PC-3 (cell line): ENCODE measurements around the gene ZFP62. TPM values are rescaled to one million over a fixed set of nuclear protein-coding genes. Genes with fewer than 3 reads are reported as not detected.

ENCODE experiments used
- ATAC-seq: fragments of 200-7000 bp; cut with Tn5 transposase; 2 replicates; pipeline ENCODE4 v1.9.1; 2020; ENCODE audit warnings: mild to moderate bottlenecking, moderate library complexity
- BruUV-seq: library from RNA; stranded (reverse); fragments of 400-500 nt; replicated peaks from 2 replicates; lab custom pipeline; 2021; lab: Mats Ljungman, UMichigan
- CTCF ChIA-PET: fragments of 300-600 bp; sonication (Branson Sonifier 250); formaldehyde crosslinking; loops from one replicate; lab custom pipeline; 2022; ENCODE audit warnings: antibody characterized with exemption; lab: Charles Lee
- POLR2A ChIA-PET: fragments of 300-600 bp; sonication (Branson Sonifier 250); formaldehyde crosslinking; loops from one replicate; lab custom pipeline; 2022; ENCODE audit warnings: antibody characterized with exemption; ENCODE audit not compliant: unreplicated experiment; lab: Charles Lee
- DNase-seq: peaks from one replicate; pipeline ENCODE4 v3.0.0-alpha.2; 2015
- H2AFZ ChIP-seq: fragments of 300-600 bp; sonication (generic); 2 replicates; pipeline ENCODE4 v1.6.0; 2016; ENCODE audit warnings: antibody characterized with exemption, low read length
- H3F3A ChIP-seq: fragments of 300-600 bp; sonication (generic); one replicate; pipeline ENCODE4 v1.6.0; 2017; ENCODE audit warnings: antibody characterized with exemption, low read length, control low read depth, mild to moderate bottlenecking; ENCODE audit not compliant: unreplicated experiment
- H3K27ac ChIP-seq: fragments of 300-600 bp; sonication (generic); 2 replicates; pipeline ENCODE4 v1.5.1; 2016; ENCODE audit warnings: mild to moderate bottlenecking, low read length
- H3K27me3 ChIP-seq: fragments of 300-600 bp; sonication (generic); 2 replicates; pipeline ENCODE4 v1.6.1; 2016; ENCODE audit warnings: low read length, mixed read lengths
- H3K36me3 ChIP-seq: fragments of 300-600 bp; sonication (generic); 2 replicates; pipeline ENCODE4 v1.6.1; 2016; ENCODE audit warnings: low read depth, mixed run types, low read length, mixed read lengths
- H3K4me1 ChIP-seq: fragments of 300-600 bp; sonication (generic); 2 replicates; pipeline ENCODE4 v1.5.1; 2016; ENCODE audit warnings: low read length; ENCODE audit not compliant: insufficient read depth
- H3K4me2 ChIP-seq: fragments of 300-600 bp; sonication (generic); 2 replicates; pipeline ENCODE4 v1.6.0; 2016; ENCODE audit warnings: low read length
- H3K4me3 ChIP-seq: fragments of 300-600 bp; sonication (generic); 2 replicates; pipeline ENCODE4 v1.5.1; 2016; ENCODE audit warnings: mild to moderate bottlenecking, low read length, mixed read lengths
- H3K79me2 ChIP-seq: fragments of 300-600 bp; sonication (generic); 2 replicates; pipeline ENCODE4 v1.6.1; 2017; ENCODE audit warnings: low read length, mixed read lengths
- H3K9ac ChIP-seq: fragments of 300-600 bp; sonication (generic); 2 replicates; pipeline ENCODE4 v1.6.0; 2016; ENCODE audit warnings: mild to moderate bottlenecking, low read length
- H3K9me2 ChIP-seq: fragments of 300-600 bp; sonication (generic); replicated peaks from 2 replicates; pipeline ENCODE4 v1.6.1; 2016; ENCODE audit warnings: mixed run types, low read length, mixed read lengths
- H3K9me3 ChIP-seq: fragments of 300-600 bp; sonication (generic); 2 replicates; pipeline ENCODE4 v1.6.1; 2016; ENCODE audit warnings: low read length, mixed read lengths
- H4K20me1 ChIP-seq: fragments of 300-600 bp; sonication (generic); 2 replicates; pipeline ENCODE4 v1.6.1; 2016; ENCODE audit warnings: low read length, mixed read lengths
- CTCF ChIP-seq: fragments of 300-600 bp; sonication (generic); conservative IDR thresholded peaks from 2 replicates; pipeline ENCODE4 v1.5.1; 2017; ENCODE audit warnings: antibody characterized with exemption, low read depth, mild to moderate bottlenecking, low read length
- EZH2 ChIP-seq: fragments of 300-600 bp; sonication (generic); IDR thresholded peaks from one replicate; pipeline ENCODE4 v1.6.1; 2017; ENCODE audit warnings: antibody characterized with exemption, mild to moderate bottlenecking, low read length; ENCODE audit not compliant: unreplicated experiment
- EZH2phosphoT487 ChIP-seq: fragments of 300-600 bp; sonication (generic); IDR thresholded peaks from 2 replicates; pipeline ENCODE4 v1.6.1; 2018; ENCODE audit warnings: mild to moderate bottlenecking, antibody characterized with exemption, low read length, borderline replicate concordance
- intact Hi-C: fragments of 100-400 bp; cut with micrococcal nuclease; formaldehyde crosslinking; loops from 2 replicates; pipeline ENCODE4 v1.9.0; 2023
- total RNA-seq: library from RNA; depleted of rRNA; stranded (reverse); fragments of >200 nt; gene quantifications from 2 replicates; pipeline ENCODE4 v1.2.3, GENCODE V29; 2014

Gene ZFP62
- total RNA-seq, 1 experiment from 2014 or later, result 24.3 TPM

DNA sequence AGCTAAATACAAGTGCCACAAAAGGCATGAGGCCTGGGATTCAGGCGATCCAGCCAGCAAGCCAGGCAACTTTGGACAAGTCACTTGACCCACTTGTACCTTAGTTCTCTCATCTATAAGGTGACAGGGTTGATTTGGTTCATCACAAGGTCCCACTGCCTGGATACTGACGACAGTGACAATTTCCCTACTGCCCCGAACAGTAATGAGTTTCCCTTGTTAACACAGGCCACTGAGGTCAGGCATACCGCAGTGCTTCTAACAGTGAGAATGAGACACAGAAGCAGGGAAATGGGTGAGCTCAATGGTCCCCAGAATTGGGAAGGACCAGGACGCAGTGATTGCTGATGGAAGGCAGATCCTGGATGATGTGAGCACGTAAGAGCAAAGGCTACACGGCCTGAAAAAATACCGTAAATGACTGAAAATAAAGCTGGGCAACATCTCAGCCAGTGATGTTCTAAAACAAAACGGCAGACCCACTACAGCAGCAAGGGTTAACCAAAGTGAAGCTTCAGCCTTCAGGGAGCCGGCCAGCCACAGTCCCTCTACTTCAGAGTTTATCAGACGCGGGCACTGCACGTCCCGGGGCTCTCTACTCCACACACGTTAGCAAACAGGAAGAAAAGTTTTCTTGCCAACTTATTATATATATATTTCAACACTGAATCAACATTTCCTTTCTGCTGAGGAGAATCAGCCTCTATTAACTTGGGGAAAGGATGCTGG, 59.3 kb downstream of the ZFP62 start:
- no peak for DNase-seq
- TF ChIP-seq EZH2phosphoT487 (no peak), EZH2 (no peak), CTCF (no peak)
- ChIA-PET POLR2A (interaction anchor here (0.5 to 1.0 kb wide), 3 partner anchors 14 to 200 kb away, joined by 4 to 9 read pairs (median 4); no protein-coding TSS in a partner anchor), CTCF (interaction anchor here (0.6 kb wide), 1 partner anchor 390 kb away, joined by 3 read pairs; no protein-coding TSS in a partner anchor)
- BruUV-seq, result TSS peak; percentile 47
- peak overlapping the region; percentile 70 for H3K27ac ChIP-seq
- H4K20me1 ChIP-seq, result peaks cover 48% of the 10 kb centered on the region
- H3F3A ChIP-seq, result no peaks in the 10 kb centered on the region
- no peaks in the 10 kb centered on the region for H3K9me3 ChIP-seq
- H2AFZ ChIP-seq, result peak overlapping the region; percentile 81; the same call in 1 of the 2 replicates
- H3K9ac ChIP-seq, result peak overlapping the region; percentile 89
- H3K4me1 ChIP-seq, result peaks cover 44% of the 10 kb centered on the region
- no peaks in the 10 kb centered on the region for H3K9me2 ChIP-seq
- H3K36me3 ChIP-seq, result peaks cover 8% of the 10 kb centered on the region; the same call in 1 of the 2 replicates
- intact Hi-C loops, result loop anchor here (1.0 to 2.0 kb wide), 2 partner anchors 16 to 59 kb away; partner anchors contain the start of gene ZFP62
- H3K27me3 ChIP-seq, result no peaks in the 10 kb centered on the region
- H3K4me3 ChIP-seq, result peak overlapping the region; percentile 89
- H3K79me2 ChIP-seq, result peaks cover 75% of the 10 kb centered on the region
- ATAC-seq, result peak; percentile 37
- H3K4me2 ChIP-seq, result peak overlapping the region; percentile 83

- Histone ChIP-seq H3K9me3 (no peaks in the 10 kb centered on the region), H2AFZ (no peak overlapping the region), H3K4me1 (peaks cover 37% of the 10 kb centered on the region), H3K9me2 (no peaks in the 10 kb centered on the region), H3K27ac (peak overlapping the region; percentile 70), H3F3A (no peaks in the 10 kb centered on the region), H3K9ac (no peak overlapping the region), H3K4me2 (peak overlapping the region; percentile 83), H3K4me3 (peak overlapping the region; percentile 89; the same call in 1 of the 2 replicates), H3K79me2 (peaks cover 83% of the 10 kb centered on the region), H3K36me3 (peaks cover 13% of the 10 kb centered on the region; the same call in 1 of the 2 replicates), H4K20me1 (peaks cover 60% of the 10 kb centered on the region), H3K27me3 (no peaks in the 10 kb centered on the region)
- DNase-seq (peak; percentile 92), ATAC-seq (peak; percentile 10)
- TF ChIP-seq CTCF, result peak; percentile 63
- TF ChIP-seq EZH2phosphoT487, result no peak
- no TSS peak for BruUV-seq
- ChIA-PET CTCF (interaction anchor here (0.6 to 1.7 kb wide), 2 partner anchors 16 to 31 kb away, joined by 3 to 4 read pairs; no protein-coding TSS in a partner anchor), POLR2A (no interaction called here)
- intact Hi-C loops, result no loop called here
Observed at GRCh38 chr5:180799902-180800801, 60.9 kb downstream of the ZFP62 start.
